Endodermal cell (in vitro differentiated cells): ENCODE measurements around the gene TMCC2. TPM values are rescaled to one million over a fixed set of nuclear protein-coding genes. Genes with fewer than 3 reads are reported as not detected.

ENCODE experiments used
- DNase-seq: peaks from one replicate; pipeline ENCODE4 v3.0.0-alpha.2; 2017
- H3K27ac ChIP-seq: 2 replicates; pipeline ENCODE4 v1.5.1; 2013; ENCODE audit warnings: mild to moderate bottlenecking, low read depth, low read length, moderate library complexity
- H3K27me3 ChIP-seq: 2 replicates; pipeline ENCODE4 v1.6.1; 2013; ENCODE audit warnings: mild to moderate bottlenecking, low read length, moderate library complexity; ENCODE audit not compliant: insufficient read depth, control insufficient read depth, poor library complexity, severe bottlenecking
- H3K36me3 ChIP-seq: 2 replicates; pipeline ENCODE4 v1.7.0; 2013; ENCODE audit warnings: mild to moderate bottlenecking, low read length, moderate library complexity; ENCODE audit not compliant: control insufficient read depth, insufficient read depth
- H3K4me1 ChIP-seq: one replicate; pipeline ENCODE4 v1.7.0; 2013; ENCODE audit warnings: low read length; ENCODE audit not compliant: control insufficient read depth, insufficient read depth
- H3K4me3 ChIP-seq: 2 replicates; pipeline ENCODE4 v1.5.1; 2013; ENCODE audit warnings: mild to moderate bottlenecking, low read length, moderate library complexity
- H3K9ac ChIP-seq: 2 replicates; pipeline ENCODE4 v1.6.1; 2013; ENCODE audit warnings: mild to moderate bottlenecking, low read length, moderate library complexity; ENCODE audit not compliant: poor library complexity, severe bottlenecking; ENCODE audit errors: extremely low read depth
- H3K9me3 ChIP-seq: 2 replicates; pipeline ENCODE4 v1.6.1; 2013; ENCODE audit warnings: mild to moderate bottlenecking, low read length, moderate library complexity; ENCODE audit not compliant: control insufficient read depth
- H3K27ac Mint-ChIP-seq: 2 replicates; pipeline ENCODE4 v1.8.0; 2020; ENCODE audit warnings: mixed read lengths
- H3K27me3 Mint-ChIP-seq: 2 replicates; pipeline ENCODE4 v1.8.0; 2021; ENCODE audit warnings: mild to moderate bottlenecking, mixed read lengths; ENCODE audit not compliant: insufficient read depth
- H3K36me3 Mint-ChIP-seq: 2 replicates; pipeline ENCODE4 v1.8.0; 2020; ENCODE audit warnings: low read depth, mixed read lengths
- H3K4me1 Mint-ChIP-seq: 2 replicates; pipeline ENCODE4 v1.8.0; 2020; ENCODE audit warnings: mixed read lengths
- H3K4me3 Mint-ChIP-seq: 2 replicates; pipeline ENCODE4 v1.8.0; 2020; ENCODE audit warnings: mild to moderate bottlenecking, moderate library complexity, mixed read lengths
- H3K9me3 Mint-ChIP-seq: 2 replicates; pipeline ENCODE4 v1.8.0; 2020; ENCODE audit warnings: mild to moderate bottlenecking, mixed read lengths
- CTCF ChIP-seq: fragments of 200-600 bp; sonication (generic); conservative IDR thresholded peaks from 2 replicates; pipeline ENCODE4 v1.5.0; 2021; ENCODE audit warnings: antibody characterized with exemption, mild to moderate bottlenecking
- WGBS, 2 experiments: methylation state at CpG; one replicate each; pipeline versions ENCODE4 v1.1.5 to v1.1.7; 2013; ENCODE audit warnings: missing lambda C conversion rate in 2 of 2, mixed read lengths in 1 of 2; ENCODE audit not compliant: insufficient coverage in 1 of 2, insufficient read length in 1 of 2; 5-methylcytosine and 5-hydroxymethylcytosine counted together
- total RNA-seq, 2 donors: library from RNA; stranded (reverse); fragmentation: NEBNext Ultra II Directional in 1 of 2; extraction: Animal tissue kit (Norgen Biotek cat#: 25700) in 1 of 2; gene quantifications; 2 replicates in 1 of 2; 3 replicates in 1 of 2; pipeline ENCODE4 v1.2.1, GENCODE V29; 2021

Gene TMCC2
- total RNA-seq, 2 donors from 2014 or later = 5.2 to 5.8 TPM

- no peak for DNase-seq
- peak overlapping the region; percentile 88 for H3K4me3 ChIP-seq
- Mint-ChIP-seq H3K4me3 (peak overlapping the region; percentile 92), H3K9me3 (no peaks in the 10 kb centered on the region), H3K36me3 (no peaks in the 10 kb centered on the region), H3K27me3 (no peaks in the 10 kb centered on the region), H3K4me1 (peaks cover 11% of the 10 kb centered on the region), H3K27ac (peak overlapping the region; percentile 89)
- H3K4me1 ChIP-seq = no peaks in the 10 kb centered on the region
- peak overlapping the region; percentile 82 for H3K27ac ChIP-seq
- no peaks in the 10 kb centered on the region for H3K27me3 ChIP-seq
- H3K9me3 ChIP-seq = no peaks in the 10 kb centered on the region
- H3K9ac ChIP-seq = peak overlapping the region; percentile 68
- WGBS, 2 experiments = 0% methylated on average over 12 to 31 of the region's 31 CpGs
- TF ChIP-seq CTCF = no peak
- no peaks in the 10 kb centered on the region for H3K36me3 ChIP-seq
Measured at GRCh38 chr1:205210756-205211168, 17.0 kb upstream of the TMCC2 start.

GRCh38 chr1:205211169-205211838 lies 16.4 kb upstream of the TMCC2 start, which contains the start of gene DSTYK:
Gene DSTYK (minus strand): TSS chr1:205211702. CDS start chr1:205211535, 167 bp downstream.
- H3K27me3 Mint-ChIP-seq = no peaks in the 10 kb centered on the region
- WGBS, 2 experiments = 0 to 1% methylated on average over 25 to 67 of the region's 67 CpGs

GRCh38 chr1:205211839-205212536 lies 15.8 kb upstream of the TMCC2 start:
- TF ChIP-seq CTCF = no peak
- Histone ChIP-seq H3K27me3 (no peaks in the 10 kb centered on the region), H3K36me3 (no peaks in the 10 kb centered on the region), H3K4me1 (no peaks in the 10 kb centered on the region), H3K27ac (no peak overlapping the region), H3K4me3 (peak overlapping the region; percentile 88), H3K9me3 (no peaks in the 10 kb centered on the region), H3K9ac (no peak overlapping the region)
- peak overlapping the region; percentile 91 for H3K27ac Mint-ChIP-seq
- H3K27me3 Mint-ChIP-seq = no peaks in the 10 kb centered on the region
- H3K9me3 Mint-ChIP-seq = no peaks in the 10 kb centered on the region
- H3K4me1 Mint-ChIP-seq = peaks cover 11% of the 10 kb centered on the region
- WGBS, 2 experiments = 63 to 68% methylated on average over 11 to 13 of the region's 13 CpGs
- H3K36me3 Mint-ChIP-seq = no peaks in the 10 kb centered on the region
- no peak for DNase-seq
- peak overlapping the region; percentile 92 for H3K4me3 Mint-ChIP-seq

More at GRCh38 chr1:205211169-205211838, 16.4 kb upstream of the TMCC2 start, which contains the start of gene DSTYK:
- no peaks in the 10 kb centered on the region for H3K27me3 ChIP-seq
- H3K4me3 ChIP-seq = peak within 1 kb of the TSS; percentile 88
- H3K9ac ChIP-seq = peak within 1 kb of the TSS; percentile 68
- Mint-ChIP-seq H3K4me3 (peak within 1 kb of the TSS; percentile 92), H3K4me1 (peaks cover 11% of the 10 kb centered on the region), H3K27ac (peak within 1 kb of the TSS; percentile 91), H3K9me3 (no peaks in the 10 kb centered on the region), H3K36me3 (no peaks in the 10 kb centered on the region)
- H3K27ac ChIP-seq = peak within 1 kb of the TSS; percentile 82
- H3K9me3 ChIP-seq = no peaks in the 10 kb centered on the region
- no peaks in the 10 kb centered on the region for H3K36me3 ChIP-seq
- no peaks in the 10 kb centered on the region for H3K4me1 ChIP-seq
- peak; percentile 99 for DNase-seq
- no peak for TF ChIP-seq CTCF
